ENCODE data around the gene BRD4. TPM values are rescaled to one million over a fixed set of nuclear protein-coding genes. Genes with fewer than 3 reads are reported as not detected.
A peak's percentile ranks its signal among the peaks of the same experiment; 100 is the strongest.

The BRD4 gene
- total and polyA plus RNA-seq, 11 donors, result 31.1 to 78.9 (median 61.8) TPM

- intact Hi-C loops (cut with DNase I), result loop anchor here in 1 of 10 donors (10.0 kb wide), 1 partner anchor 993 kb away; the partner anchor contains the start of gene AP1M1
- H3K27me3 ChIP-seq, result peaks cover 9 to 46% (median 24%) of the 10 kb centered on the region in 9 donors
- H3K4me1 ChIP-seq, result peaks cover 0 to 23% (median 8%) of the 10 kb centered on the region in 12 donors
- H3K36me3 ChIP-seq, result peaks cover 0 to 5% (median 0%) of the 10 kb centered on the region in 9 donors
- no peak for ATAC-seq
- H3K9me3 ChIP-seq, result peaks cover 0 to 5% (median 0%) of the 10 kb centered on the region in 12 donors
- peak overlapping the region in 4 of 12 donors; percentile 25 to 64 (median 49) for H3K27ac ChIP-seq
- TF ChIP-seq, protein P1, sequence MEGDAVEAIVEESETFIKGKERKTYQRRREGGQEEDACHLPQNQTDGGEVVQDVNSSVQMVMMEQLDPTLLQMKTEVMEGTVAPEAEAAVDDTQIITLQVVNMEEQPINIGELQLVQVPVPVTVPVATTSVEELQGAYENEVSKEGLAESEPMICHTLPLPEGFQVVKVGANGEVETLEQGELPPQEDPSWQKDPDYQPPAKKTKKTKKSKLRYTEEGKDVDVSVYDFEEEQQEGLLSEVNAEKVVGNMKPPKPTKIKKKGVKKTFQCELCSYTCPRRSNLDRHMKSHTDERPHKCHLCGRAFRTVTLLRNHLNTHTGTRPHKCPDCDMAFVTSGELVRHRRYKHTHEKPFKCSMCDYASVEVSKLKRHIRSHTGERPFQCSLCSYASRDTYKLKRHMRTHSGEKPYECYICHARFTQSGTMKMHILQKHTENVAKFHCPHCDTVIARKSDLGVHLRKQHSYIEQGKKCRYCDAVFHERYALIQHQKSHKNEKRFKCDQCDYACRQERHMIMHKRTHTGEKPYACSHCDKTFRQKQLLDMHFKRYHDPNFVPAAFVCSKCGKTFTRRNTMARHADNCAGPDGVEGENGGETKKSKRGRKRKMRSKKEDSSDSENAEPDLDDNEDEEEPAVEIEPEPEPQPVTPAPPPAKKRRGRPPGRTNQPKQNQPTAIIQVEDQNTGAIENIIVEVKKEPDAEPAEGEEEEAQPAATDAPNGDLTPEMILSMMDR (IDR thresholded peaks at IDR 0.05), result no peak
- TF ChIP-seq POLR2A (IDR thresholded peaks at IDR 0.05), result no peak
- no peak for DNase-seq
- H3K4me3 ChIP-seq, result peak overlapping the region in 7 of 12 donors; percentile 18 to 71 (median 58)
- WGBS, 4 donors, result 91 to 92% (median 91%) methylated on average over 18 of the region's 18 CpGs
These were observed 130.8 kb downstream of the BRD4 start for GRCh38 chr19:15201374-15202023.

- peaks cover 9 to 53% (median 31%) of the 10 kb centered on the region in 9 donors for H3K27me3 ChIP-seq
- peaks cover 0 to 5% (median 0%) of the 10 kb centered on the region in 9 donors for H3K36me3 ChIP-seq
- H3K4me3 ChIP-seq, result peak within 1 kb of the TSS; percentile 43 to 71 (median 58)
- 0 to 3% (median 2%) methylated on average over 15 to 74 of the region's 74 CpGs for WGBS, 4 donors
- peaks cover 0 to under 1% (median 0%) of the 10 kb centered on the region in 12 donors for H3K9me3 ChIP-seq
- TF ChIP-seq, protein P1 (IDR thresholded peaks at IDR 0.05), result no peak
- no peak for TF ChIP-seq POLR2A (IDR thresholded peaks at IDR 0.05)
- peak within 1 kb of the TSS; percentile 35 to 91 (median 69) for H3K27ac ChIP-seq
- H3K4me1 ChIP-seq, result peaks cover 0 to 29% (median 10%) of the 10 kb centered on the region in 12 donors
- DNase-seq (peak in 1 of 5 donors; percentile 48), ATAC-seq (peak in 1 of 4 donors; percentile 39)
- intact Hi-C loops (cut with DNase I), result loop anchor here in 1 of 10 donors (10.0 kb wide), 1 partner anchor 994 kb away; the partner anchor contains the start of gene AP1M1
These were observed 131.6 kb downstream of the BRD4 start, which contains the start of gene NOTCH3 for GRCh38 chr19:15200553-15201364. Gene NOTCH3, minus strand, starts transcription at chr19:15200995. Its CDS starts 90 bp downstream, at chr19:15200905.

- 1 to 14% (median 5%) methylated on average over 24 to 79 of the region's 82 CpGs for WGBS, 4 donors
- H3K9me3 ChIP-seq, result no peaks in the 10 kb centered on the region
- H3K36me3 ChIP-seq, result peaks cover 0 to 5% (median 0%) of the 10 kb centered on the region in 9 donors
- TF ChIP-seq, protein P1 (IDR thresholded peaks at IDR 0.05), result no peak
- no peak for TF ChIP-seq POLR2A (IDR thresholded peaks at IDR 0.05)
- intact Hi-C loops (cut with DNase I), result loop anchor here in 2 of 10 donors (10.0 kb wide), 2 partner anchors 55 to 995 kb away; partner anchors contain the start of gene AP1M1 (in 1 of the 2)
- DNase-seq (no peak), ATAC-seq (peak in 1 of 4 donors; percentile 5)
- H3K27me3 ChIP-seq, result peaks cover 9 to 62% (median 36%) of the 10 kb centered on the region in 9 donors
- H3K27ac ChIP-seq, result peak overlapping the region; percentile 35 to 91 (median 69)
- H3K4me3 ChIP-seq, result peak overlapping the region; percentile 43 to 71 (median 58)
- peaks cover 0 to 36% (median 13%) of the 10 kb centered on the region in 12 donors for H3K4me1 ChIP-seq
These were observed 132.4 kb downstream of the BRD4 start for GRCh38 chr19:15199661-15200552.
